ENCODE results near the gene BBS9.

Gene BBS9

DNA sequence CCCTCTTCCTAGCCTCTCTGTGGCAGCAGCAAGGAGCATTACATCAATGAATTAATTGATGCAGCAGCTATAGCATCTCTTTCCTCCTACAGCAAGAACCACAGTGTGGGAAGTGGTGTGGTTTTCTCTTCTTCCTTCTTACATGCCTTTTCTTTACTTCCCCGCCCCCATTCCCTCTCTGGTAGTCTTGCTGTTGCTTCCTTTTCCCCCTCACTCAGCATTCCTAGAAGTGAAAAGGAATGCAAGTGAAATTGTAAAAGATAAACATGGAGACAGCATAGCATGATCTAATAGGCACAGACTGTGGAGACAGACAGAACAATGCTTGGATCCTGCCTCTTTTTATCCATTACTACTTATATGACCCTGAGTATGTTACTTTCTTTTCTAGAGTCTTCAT, 405.5 kb downstream of the BBS9 start:
- no peaks in the 10 kb centered on the region for H3K27me3 ChIP-seq (ENCODE audit: low read length)
- no peak overlapping the region for H3K9ac ChIP-seq (ENCODE audit: low read length)
- no peaks in the 10 kb centered on the region for H3K79me2 ChIP-seq (ENCODE audit: insufficient read depth, low read length)
- no peaks in the 10 kb centered on the region for H4K20me1 ChIP-seq (ENCODE audit: low read depth, low read length)
- peaks cover 13% of the 10 kb centered on the region; the same call in 1 of the 2 replicates for H3K9me3 ChIP-seq (ENCODE audit: insufficient read depth, low read length)
- H3K4me3 ChIP-seq (ENCODE audit: insufficient read depth, low read length, poor library complexity, severe bottlenecking), result no peak overlapping the region
- H3K4me2 ChIP-seq (ENCODE audit: low read depth, low read length, poor library complexity, severe bottlenecking), result no peak overlapping the region
- H3K9me2 ChIP-seq (replicated peaks; ENCODE audit: insufficient read depth, low read length), result no peaks in the 10 kb centered on the region
- TF ChIP-seq, protein P1, sequence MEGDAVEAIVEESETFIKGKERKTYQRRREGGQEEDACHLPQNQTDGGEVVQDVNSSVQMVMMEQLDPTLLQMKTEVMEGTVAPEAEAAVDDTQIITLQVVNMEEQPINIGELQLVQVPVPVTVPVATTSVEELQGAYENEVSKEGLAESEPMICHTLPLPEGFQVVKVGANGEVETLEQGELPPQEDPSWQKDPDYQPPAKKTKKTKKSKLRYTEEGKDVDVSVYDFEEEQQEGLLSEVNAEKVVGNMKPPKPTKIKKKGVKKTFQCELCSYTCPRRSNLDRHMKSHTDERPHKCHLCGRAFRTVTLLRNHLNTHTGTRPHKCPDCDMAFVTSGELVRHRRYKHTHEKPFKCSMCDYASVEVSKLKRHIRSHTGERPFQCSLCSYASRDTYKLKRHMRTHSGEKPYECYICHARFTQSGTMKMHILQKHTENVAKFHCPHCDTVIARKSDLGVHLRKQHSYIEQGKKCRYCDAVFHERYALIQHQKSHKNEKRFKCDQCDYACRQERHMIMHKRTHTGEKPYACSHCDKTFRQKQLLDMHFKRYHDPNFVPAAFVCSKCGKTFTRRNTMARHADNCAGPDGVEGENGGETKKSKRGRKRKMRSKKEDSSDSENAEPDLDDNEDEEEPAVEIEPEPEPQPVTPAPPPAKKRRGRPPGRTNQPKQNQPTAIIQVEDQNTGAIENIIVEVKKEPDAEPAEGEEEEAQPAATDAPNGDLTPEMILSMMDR (IDR thresholded peaks at IDR 0.05; ENCODE audit: insufficient read depth, low read length, poor library complexity, severe bottlenecking), result no peak
- no peak for TF ChIP-seq EZH2phosphoT487 (conservative IDR thresholded peaks at IDR 0.05; ENCODE audit: low read length)
- no peak overlapping the region for H3K27ac ChIP-seq (ENCODE audit: low read depth, low read length)
- H2AFZ ChIP-seq (ENCODE audit: low read depth, low read length, severe bottlenecking), result no peak overlapping the region
- no peaks in the 10 kb centered on the region for H3K36me3 ChIP-seq (ENCODE audit: low read length)
- H3F3A ChIP-seq (ENCODE audit: insufficient read depth), result no peaks in the 10 kb centered on the region

DNA sequence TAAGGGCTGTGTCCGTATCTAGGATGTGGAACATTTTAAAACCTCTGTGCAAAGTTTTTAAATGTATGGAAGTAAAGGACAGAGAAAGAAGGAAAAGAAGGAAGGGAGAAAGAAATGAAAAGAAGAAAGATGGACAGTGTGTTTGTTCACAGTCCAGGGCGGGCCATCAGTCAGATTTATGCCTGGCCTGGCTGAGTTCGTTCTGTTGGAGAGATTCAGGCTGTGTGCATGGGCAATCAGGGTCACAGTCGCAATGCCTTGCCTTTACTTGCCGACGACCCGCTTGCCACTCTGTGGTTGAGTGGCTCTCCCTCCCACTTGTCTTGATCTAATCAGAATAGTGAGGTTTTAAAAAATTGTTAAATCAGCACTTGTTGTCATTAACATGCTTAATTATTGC, 406.6 kb downstream of the BBS9 start:
- Histone ChIP-seq H3K4me3 (ENCODE audit: insufficient read depth, low read length, poor library complexity, severe bottlenecking) (no peak overlapping the region), H3K9ac (ENCODE audit: low read length) (no peak overlapping the region), H3K9me2 (replicated peaks; ENCODE audit: insufficient read depth, low read length) (no peaks in the 10 kb centered on the region), H2AFZ (ENCODE audit: low read depth, low read length, severe bottlenecking) (no peak overlapping the region), H3K27ac (ENCODE audit: low read depth, low read length) (no peak overlapping the region), H3K27me3 (ENCODE audit: low read length) (no peaks in the 10 kb centered on the region), H3K9me3 (ENCODE audit: insufficient read depth, low read length) (peaks cover 19% of the 10 kb centered on the region; the same call in 1 of the 2 replicates), H3K36me3 (ENCODE audit: low read length) (no peaks in the 10 kb centered on the region), H3K4me2 (ENCODE audit: low read depth, low read length, poor library complexity, severe bottlenecking) (no peak overlapping the region), H3F3A (ENCODE audit: insufficient read depth) (no peaks in the 10 kb centered on the region), H3K79me2 (ENCODE audit: insufficient read depth, low read length) (no peaks in the 10 kb centered on the region), H4K20me1 (ENCODE audit: low read depth, low read length) (no peaks in the 10 kb centered on the region)
- TF ChIP-seq, protein P1 (IDR thresholded peaks at IDR 0.05; ENCODE audit: insufficient read depth, low read length, poor library complexity, severe bottlenecking), result no peak
- TF ChIP-seq EZH2phosphoT487 (conservative IDR thresholded peaks at IDR 0.05; ENCODE audit: low read length), result no peak

GRCh38 chr7:33536398-33537103, 407.2 kb downstream of the BBS9 start:
- no peaks in the 10 kb centered on the region for H3K9me2 ChIP-seq (replicated peaks; ENCODE audit: insufficient read depth, low read length)
- H3K4me3 ChIP-seq (ENCODE audit: insufficient read depth, low read length, poor library complexity, severe bottlenecking), result no peak overlapping the region
- H3K9ac ChIP-seq (ENCODE audit: low read length), result no peak overlapping the region
- TF ChIP-seq EZH2phosphoT487 (conservative IDR thresholded peaks at IDR 0.05; ENCODE audit: low read length), result no peak
- TF ChIP-seq, protein P1 (IDR thresholded peaks at IDR 0.05; ENCODE audit: insufficient read depth, low read length, poor library complexity, severe bottlenecking), result no peak
- H3K36me3 ChIP-seq (ENCODE audit: low read length), result no peaks in the 10 kb centered on the region
- H3F3A ChIP-seq (ENCODE audit: insufficient read depth), result no peaks in the 10 kb centered on the region
- H3K79me2 ChIP-seq (ENCODE audit: insufficient read depth, low read length), result no peaks in the 10 kb centered on the region
- H3K9me3 ChIP-seq (ENCODE audit: insufficient read depth, low read length), result peaks cover 19% of the 10 kb centered on the region; the same call in 1 of the 2 replicates
- H2AFZ ChIP-seq (ENCODE audit: low read depth, low read length, severe bottlenecking), result no peak overlapping the region
- H3K4me2 ChIP-seq (ENCODE audit: low read depth, low read length, poor library complexity, severe bottlenecking), result no peak overlapping the region
- no peak overlapping the region for H3K27ac ChIP-seq (ENCODE audit: low read depth, low read length)
- no peaks in the 10 kb centered on the region for H4K20me1 ChIP-seq (ENCODE audit: low read depth, low read length)
- no peaks in the 10 kb centered on the region for H3K27me3 ChIP-seq (ENCODE audit: low read length)

Data from SU-DHL-6 (cell line).